Esophagus muscularis mucosa (tissue), 4 donors: ENCODE data around the gene RHBDF2.

Source experiments
- EP300 ChIP-seq: sonication (generic); formaldehyde crosslinking; IDR thresholded peaks from one replicate; pipeline ENCODE4 v1.6.1; 2017; ENCODE audit warnings: antibody characterized with exemption
- POLR2AphosphoS5 ChIP-seq, 2 donors: sonication (generic); formaldehyde crosslinking; IDR thresholded peaks; one replicate each; pipeline ENCODE4 v1.6.1; 2017; ENCODE audit warnings: antibody characterized with exemption in 2 of 2
- TF ChIP-seq, protein P1 (sequence below), 3 experiments: fragments of 200-600 bp in 2 of 3; fragments of 450-650 bp in 1 of 3; sonication (generic) in 2 of 3; IDR thresholded peaks; one replicate each; pipeline ENCODE4 v1.5.1; 2017 to 2019; ENCODE audit warnings: antibody characterized with exemption in 3 of 3, mild to moderate bottlenecking in 2 of 3, moderate library complexity in 1 of 3

DNA sequence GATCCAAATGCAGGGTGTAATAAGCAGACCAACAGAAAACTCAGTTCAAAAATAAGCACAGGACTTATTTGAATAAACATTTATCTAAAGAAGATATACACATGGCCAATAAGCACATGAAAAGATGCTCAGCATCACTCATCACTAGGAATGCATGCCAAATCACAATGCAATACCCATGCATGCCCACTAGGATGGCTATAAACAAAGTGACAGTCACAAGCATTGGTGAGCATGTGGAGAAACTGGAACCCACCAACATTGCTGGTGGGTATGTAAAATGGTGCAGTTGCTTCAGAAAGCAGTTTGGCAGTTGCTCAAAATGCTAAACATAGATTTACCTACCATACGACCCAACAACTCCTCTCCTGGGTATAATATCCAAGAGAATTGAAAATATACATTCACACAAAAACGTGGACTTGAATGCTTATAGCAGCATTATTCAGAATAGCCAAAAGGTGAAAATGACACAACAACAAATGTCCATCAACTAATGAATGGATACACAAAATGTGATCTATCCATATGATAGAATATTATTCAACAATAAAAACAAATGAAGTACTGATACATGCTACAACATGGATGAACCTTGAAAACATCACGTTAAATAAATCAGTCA, 68.4 kb downstream of the RHBDF2 start:
- TF ChIP-seq, protein P1, sequence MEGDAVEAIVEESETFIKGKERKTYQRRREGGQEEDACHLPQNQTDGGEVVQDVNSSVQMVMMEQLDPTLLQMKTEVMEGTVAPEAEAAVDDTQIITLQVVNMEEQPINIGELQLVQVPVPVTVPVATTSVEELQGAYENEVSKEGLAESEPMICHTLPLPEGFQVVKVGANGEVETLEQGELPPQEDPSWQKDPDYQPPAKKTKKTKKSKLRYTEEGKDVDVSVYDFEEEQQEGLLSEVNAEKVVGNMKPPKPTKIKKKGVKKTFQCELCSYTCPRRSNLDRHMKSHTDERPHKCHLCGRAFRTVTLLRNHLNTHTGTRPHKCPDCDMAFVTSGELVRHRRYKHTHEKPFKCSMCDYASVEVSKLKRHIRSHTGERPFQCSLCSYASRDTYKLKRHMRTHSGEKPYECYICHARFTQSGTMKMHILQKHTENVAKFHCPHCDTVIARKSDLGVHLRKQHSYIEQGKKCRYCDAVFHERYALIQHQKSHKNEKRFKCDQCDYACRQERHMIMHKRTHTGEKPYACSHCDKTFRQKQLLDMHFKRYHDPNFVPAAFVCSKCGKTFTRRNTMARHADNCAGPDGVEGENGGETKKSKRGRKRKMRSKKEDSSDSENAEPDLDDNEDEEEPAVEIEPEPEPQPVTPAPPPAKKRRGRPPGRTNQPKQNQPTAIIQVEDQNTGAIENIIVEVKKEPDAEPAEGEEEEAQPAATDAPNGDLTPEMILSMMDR (IDR thresholded peaks at IDR 0.05) = peak in 1 of 3 experiments; percentile 31
- TF ChIP-seq POLR2AphosphoS5 (IDR thresholded peaks at IDR 0.05) (no peak), EP300 (no peak)
